ENCODE data around the gene ADAMTS17.
"Not testable (repeated sequence)": the region's sequence is repeated elsewhere in the genome, so short reads cannot be mapped to it uniquely, and the experiment has no call there.

Gene ADAMTS17

DNA sequence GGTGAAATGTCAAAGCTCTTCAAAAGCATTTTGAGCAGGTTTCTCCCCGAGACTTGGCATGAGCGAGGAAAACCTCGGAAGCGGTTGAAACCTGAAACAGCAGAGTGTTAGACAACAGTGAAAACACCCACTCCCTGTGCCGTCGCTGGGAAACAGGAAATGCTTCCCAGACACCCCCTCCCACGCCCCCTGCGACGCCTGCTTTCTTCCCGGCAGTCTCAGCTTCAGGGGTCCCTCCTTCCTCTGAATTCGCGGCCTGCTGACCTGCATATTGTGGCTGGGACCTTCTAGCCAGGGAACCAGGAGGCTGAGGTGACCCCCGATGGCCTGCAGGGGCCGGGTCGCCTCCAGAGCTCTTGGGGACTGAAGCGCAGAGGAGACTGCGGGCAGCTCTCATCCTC is 357.9 kb downstream of the ADAMTS17 start:
- peak; percentile 82 for DNase-seq

DNA sequence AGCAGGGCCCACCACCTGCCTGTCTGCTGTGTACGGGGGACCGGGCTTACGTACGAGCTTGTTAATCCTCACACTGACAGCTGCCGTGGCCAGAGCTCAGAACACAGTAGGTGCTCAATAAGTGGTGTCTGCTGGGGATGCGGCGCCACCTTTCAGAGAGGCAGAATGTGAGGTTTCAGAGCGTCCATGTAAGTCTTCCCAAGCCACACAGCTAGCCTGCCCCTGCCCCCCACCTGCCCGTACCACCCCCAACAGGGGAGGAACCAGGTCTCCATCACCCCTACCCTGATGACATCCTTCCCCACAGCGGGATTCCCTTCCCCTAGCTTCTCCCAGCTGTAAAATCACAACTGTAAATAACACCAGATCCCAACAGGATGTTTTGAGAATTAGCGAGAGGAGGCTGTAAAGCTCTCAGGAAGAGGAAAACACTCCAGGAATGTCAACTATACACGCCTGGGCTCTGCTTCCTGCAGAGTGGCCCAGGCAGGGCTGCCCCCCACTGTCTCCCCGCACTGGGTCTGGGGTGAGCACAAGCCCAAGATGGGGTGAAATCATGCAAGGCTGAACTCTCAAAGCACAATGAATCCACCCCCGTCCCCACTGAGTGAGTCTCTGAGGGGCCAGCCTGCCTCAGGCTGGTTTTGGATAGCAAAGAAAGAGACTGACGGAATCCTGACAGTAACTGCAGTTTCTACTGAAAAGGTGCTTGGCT is 358.4 kb downstream of the ADAMTS17 start:
- peak; percentile 90 for DNase-seq

DNA sequence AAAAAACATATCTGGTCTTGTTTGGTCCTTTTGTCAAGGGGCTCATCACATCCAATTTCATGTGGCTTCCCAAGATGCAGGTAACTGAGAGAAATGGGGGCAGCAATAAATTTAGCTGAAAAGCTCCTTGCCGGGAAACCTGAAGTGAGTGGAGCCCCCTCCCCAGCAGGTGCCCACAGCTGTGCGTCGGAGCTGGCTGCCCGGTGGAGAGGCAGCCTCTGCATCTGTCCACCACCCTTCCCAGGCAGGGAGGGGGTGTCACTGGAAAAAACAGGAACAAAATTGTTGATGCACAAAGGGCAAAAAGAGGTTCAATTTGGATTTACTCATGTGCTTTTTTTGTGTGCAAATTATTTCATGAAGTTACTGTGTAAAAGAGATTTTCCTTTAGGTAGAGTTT is 359.1 kb downstream of the ADAMTS17 start:
- no peak for DNase-seq

DNA sequence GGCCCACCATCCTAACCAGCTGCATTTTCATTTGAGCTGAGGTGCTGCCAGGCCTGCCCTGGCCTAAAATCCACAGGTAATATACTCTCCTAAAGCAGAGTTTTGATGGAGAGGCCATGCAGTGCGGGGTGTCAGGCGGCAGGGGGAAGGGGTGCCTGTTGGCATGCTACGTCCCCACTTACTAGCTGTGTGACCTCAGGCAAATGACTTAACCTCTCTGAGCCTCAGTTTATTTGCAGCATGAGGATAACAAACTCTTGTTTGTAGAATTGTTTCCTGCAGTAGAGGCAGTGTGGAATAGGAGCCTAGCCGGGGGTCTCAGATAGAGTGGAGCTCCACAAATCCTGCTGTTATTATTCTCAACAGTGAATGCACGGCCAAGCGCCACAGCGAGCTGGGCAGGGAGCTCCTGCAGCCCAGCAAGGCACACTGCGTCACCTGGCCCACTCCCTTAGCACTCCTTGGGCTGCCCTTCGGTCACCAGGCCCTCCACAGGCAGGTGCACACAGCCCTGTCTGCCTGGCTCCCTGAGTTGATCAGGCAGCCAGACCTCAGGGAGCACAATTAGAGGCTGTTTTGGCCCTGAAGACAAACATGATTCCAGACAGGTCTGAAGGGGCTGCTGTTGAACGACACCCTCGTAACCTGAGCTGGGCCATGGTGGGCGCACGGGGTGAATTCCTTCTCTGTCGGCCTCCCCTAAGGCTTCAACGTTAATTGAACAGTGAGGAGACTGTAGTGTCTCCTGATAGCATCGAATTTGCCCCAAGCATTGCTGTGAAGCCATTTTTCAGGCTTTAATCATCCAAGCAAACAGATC is 359.7 kb downstream of the ADAMTS17 start:
- peak; percentile 96 for DNase-seq

DNA sequence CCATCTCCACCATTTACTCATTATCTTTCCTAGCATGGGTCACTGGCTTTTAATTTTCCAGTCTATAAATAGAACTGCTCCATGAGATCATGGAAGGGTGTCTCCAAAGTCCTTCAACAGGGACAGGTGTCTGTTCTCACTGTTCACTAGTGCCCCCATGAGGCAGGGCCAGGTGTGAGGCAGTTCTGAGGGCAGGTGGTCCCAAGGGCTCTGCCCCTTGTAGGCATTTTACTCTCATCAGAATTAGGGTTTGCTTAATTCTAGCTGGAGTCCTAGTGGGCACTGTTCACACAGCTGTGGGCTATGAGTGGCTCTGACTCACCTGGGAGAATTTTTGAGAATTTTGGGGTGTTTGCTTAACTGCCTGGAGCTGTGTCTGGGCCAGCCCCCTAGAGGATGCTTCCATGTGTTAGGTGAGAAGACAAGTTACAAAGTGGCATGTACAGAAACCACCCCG is 360.6 kb downstream of the ADAMTS17 start:
- DNase-seq: no peak

DNA sequence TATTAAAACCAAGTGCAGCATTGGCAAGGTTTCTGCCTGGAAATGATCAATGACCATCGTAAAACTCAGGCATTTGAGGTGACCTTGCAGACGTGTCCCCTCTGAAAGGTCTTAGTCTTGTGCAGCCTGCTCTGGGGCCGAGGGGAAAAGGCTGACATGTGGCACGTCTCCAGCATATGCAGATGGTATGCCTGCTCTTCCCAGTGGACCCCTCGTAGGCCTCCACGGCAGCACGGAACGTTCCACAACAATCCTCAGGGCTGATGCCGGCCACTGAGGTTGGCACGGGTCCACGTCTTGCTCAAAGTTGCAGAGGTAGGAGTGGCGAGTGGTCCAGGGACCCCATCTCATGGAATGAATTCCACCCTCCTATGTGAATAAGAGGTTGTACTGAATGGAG is 361.0 kb downstream of the ADAMTS17 start:
- DNase-seq: no peak

DNA sequence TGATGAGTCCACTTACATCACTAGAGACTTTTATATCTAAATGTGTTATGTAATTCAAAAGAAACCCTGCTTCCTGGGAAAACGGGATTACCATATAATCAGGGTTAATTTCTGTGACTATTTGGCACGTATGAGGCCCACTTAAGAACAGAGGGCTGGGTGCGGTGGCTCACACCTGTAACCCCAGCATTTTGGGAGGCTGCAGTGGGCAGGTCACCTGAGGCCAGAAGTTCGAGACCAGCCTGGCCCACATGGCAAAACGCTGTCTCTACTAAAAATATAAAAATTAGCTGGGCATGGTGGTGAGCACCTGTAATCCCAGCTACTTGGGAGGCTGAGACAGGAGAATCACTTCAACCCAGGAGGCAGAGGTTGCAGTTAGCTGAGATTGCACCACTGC is 361.9 kb downstream of the ADAMTS17 start:
- DNase-seq: not testable (repeated sequence)

DNA sequence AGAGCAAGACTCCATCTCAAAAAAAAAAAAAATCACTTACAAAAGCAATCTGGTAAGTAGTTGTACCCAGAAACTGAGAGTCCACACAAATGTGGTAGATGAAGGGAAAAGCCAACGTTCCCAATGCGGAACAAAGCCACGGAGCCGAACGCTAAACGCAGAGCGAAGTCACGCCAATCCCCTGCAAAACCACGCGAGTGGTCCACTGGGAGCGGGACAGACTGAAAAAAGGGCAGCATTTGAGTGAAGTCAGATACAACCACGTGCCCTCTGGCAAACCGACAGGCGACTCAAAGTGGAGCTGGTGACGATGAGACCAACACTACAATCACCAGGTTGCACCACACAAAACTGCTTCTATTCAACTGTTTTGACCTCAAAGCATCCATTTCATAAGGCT is 362.4 kb downstream of the ADAMTS17 start:
- DNase-seq: no peak

DNA sequence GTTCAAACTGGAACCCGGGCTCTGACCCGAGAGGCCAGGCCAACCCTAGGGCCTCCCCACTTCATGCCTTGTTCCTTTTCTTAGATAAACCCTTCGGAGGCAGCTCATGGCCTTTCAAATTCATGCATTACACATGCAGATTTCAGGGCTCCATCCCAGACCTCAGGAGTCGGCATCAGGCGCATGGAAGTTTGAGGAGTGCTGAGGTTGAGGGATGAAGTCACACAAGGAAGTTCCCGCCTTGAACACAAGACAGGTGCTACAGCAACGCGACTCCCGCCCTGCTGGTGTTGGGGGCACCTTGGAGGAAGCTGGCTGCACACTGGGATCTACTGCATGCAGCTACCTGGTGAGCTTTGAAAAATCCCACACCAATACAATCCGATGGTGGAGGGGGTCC is 363.3 kb downstream of the ADAMTS17 start:
- DNase-seq: no peak

DNA sequence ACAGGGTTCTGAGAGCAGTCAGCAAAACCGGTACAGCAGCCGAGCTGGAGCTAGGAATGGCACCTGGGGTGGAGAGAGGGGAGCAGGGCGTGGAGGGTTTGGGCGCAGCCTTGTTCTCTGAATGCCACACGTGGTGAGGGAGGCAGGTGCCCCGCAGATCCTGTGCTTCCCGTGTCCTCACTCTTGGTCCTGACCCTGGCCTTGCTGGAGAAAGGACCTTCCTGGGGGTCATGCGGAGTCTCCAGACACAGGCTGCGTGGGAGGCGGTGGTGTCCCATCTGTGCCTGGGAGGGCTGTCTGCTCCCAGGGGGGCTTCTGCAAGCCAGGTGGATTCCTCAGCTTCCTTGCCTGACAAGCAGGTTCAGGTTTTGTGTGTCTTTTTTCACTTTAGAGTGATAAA is 363.8 kb downstream of the ADAMTS17 start:
- DNase-seq: no peak

DNA sequence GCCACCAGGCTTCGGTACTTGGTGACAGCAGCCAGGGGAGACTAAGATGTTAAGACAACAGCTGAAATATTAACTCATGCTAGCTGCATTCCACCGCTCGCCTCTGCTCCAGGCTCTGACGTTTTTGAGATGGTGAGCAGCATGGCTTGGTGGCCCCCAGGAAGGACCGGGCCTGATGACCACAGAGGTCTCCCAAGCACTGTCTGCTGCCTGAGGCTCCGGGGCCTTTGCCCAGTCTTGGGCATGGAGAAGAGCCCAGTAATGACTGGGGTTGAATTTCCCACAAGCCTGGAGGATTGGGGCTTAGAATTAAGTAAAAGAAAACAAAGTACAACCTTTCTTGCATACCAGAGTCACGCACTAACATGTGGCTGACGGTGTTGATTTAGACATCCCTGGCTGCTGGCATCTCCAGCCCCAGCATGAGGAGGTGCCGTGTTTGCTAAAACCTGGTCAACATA is 364.9 kb downstream of the ADAMTS17 start:
- DNase-seq: no peak

DNA sequence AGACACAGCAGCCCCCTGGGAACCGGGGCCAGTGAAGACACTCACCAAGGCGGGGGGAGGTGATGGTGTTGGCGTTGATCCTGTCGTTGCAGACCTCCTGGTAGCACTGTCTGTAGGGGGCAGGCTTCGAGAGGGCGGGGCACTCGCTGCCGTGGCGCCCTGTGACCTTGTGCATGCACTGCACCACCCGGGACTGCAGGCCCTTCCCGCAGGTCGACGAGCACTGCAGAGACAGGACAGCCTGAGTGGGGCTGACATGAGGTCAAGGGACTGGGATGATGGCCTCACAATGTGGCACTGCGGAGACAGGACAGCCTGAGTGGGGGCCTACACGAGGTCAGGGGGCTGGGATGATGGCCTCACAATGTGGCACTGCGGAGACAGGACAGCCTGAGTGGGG is 365.8 kb downstream of the ADAMTS17 start:
- DNase-seq: no peak

DNA sequence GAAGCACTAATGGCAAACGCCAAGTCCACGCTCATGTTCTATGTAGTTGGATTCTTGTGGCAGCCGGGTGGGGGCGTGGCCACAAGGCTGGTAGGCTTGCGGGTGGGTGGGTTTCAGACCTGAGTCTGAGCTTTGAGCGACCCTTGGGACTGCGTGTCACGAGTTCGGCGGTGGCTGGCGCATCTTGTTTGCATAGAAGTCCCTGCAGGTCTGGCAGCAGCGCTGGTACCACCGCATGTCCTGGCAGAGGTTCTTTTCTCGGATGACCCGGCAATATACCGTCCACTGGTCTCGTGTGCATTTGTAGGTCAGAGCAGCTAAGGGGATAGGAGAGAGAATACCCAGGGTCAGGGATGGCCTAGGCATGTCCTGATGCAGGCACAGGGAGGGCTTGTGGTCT is 367.5 kb downstream of the ADAMTS17 start:
- no peak for DNase-seq

DNA sequence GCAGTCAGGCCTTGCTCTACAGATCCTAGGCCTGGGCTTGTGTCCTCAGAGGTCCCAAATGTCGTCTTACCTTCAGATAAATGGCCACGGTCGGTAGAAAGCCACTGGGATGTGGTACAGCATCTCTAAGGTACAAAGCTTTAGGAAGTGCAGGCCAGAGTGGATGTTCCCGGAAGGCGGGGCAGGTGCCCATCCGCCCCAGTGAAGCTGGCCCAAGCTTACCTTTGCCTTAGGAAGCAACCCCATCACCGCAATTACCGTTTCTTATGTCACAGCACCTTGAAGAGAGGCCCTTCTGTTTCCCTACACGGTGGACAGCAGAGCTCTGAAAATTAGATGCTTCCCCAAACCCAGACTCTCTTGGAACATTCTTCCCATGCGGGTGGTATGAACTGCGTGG is 368.4 kb downstream of the ADAMTS17 start:
- no peak for DNase-seq

DNA sequence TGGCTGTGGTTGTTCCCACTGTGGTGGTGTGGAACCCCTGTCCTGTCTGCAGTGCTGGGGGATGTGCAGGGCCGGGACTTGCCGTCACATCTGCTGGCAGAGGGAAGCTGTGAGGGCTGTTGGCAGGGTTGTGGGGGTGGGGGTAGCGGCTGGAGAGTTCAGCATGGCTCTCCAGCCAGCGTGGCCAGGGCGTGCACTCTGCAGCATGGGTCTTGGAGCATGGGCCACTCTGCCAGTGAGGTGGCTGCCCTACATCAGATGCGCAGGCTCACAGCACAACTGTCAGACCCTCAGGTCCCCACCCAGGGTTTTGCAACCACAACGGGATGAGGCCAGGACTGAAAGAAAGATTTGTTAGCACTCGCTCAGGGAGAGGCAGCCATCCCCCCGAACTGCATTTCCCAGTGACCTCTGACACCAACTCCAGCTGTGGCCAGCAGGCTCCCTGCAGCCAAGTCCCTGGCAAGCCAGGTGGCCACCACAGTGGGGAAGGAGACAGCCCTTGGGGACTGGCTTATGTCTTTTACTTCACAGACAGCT is 370.8 kb downstream of the ADAMTS17 start:
- peak; percentile 48 for DNase-seq

DNA sequence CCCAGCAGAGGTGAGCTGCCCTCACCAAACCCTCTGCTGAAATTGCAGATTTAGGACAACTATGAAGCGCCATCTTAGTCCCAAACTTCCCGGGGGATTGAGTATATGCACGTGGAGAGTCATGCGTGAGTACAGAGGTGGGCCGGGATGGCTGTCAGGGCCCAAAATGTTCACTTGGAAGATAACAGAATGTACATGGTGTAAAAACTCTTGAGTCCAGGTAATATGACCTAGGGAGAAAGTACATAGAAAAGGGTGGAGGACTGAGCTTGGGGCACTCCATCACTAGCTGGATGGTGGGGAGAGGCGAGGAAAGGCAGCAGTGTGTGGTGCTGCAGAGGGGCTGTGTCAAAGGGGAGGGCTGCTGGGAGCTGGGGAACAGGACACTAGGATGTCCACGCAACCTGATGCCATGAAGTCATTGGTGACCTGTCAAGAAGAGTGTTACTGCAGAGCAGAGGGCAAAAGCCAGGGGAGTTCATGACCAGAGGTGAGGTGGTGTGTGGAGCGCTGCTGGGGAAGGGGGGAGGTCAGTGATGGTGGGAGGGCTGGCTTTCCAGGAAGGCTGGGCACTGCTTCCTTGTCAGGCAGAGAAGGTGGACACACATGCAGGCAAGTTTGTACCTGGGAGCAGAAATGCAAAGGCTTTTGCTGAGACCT is 372.4 kb downstream of the ADAMTS17 start:
- peak; percentile 49 for DNase-seq

DNA sequence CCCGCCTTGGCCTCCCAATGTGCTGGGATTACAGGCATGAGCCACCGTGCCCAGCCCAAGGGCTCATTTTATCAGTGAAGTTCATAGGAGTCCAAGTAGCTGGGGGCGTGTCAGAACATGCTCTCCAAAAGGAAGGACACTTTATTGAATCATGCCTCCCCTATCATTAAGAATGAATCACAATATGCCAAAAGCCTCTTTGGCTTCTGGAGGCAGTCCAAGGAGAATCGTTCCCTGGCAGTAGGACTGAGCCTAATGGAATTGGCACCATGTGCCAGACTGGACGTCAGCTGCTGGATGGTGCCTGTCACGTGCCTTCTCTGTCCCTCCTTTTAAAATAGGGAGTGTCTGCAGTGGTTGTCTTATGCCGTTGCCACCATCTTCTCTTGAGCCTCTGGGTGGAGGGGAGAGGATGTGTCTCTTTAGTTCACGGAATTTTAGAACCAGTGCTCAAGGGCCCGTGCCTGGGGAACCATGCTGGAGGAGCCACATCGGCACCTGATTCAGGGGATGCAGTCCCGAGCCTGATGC is 373.9 kb downstream of the ADAMTS17 start:
- peak; percentile 34 for DNase-seq

DNA sequence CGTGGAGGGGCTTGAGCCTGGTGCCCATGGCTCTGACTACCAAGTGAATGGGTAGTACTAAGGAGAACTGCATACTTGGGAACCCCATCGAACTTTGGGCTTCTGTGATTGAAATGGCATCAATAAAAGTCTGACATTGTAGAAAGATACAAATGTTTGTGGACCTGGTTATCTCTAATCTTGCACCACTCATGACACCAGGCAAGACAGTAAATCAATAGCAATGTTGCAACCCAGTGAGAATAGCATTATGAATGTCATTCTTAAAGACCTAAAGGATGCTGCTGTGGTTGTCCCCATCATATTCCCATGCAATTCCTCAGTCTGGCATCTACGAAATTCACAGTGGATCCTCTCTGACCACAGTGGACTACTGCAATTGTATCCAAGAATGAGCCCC is 375.0 kb downstream of the ADAMTS17 start:
- DNase-seq: peak; percentile 12

DNA sequence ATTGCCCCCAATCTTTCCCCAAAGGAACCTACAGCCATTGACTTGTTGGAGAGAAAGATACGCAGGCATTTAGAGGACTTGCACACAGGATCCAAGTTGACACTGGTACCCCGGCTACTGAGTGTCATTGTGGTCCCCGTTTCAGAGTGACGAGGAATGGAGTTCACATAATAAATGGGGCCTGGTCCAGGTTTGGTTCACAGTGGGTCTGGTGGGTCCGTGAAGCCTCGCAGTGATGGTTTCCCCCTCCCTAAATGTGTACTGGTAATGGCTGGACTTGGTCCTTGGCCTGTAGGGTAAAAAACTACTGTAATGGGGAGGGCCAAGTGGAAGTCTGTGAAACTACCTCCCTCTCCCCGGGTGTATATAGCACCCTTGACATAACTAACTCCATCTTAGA is 376.4 kb downstream of the ADAMTS17 start:
- DNase-seq: peak; percentile 17

DNA sequence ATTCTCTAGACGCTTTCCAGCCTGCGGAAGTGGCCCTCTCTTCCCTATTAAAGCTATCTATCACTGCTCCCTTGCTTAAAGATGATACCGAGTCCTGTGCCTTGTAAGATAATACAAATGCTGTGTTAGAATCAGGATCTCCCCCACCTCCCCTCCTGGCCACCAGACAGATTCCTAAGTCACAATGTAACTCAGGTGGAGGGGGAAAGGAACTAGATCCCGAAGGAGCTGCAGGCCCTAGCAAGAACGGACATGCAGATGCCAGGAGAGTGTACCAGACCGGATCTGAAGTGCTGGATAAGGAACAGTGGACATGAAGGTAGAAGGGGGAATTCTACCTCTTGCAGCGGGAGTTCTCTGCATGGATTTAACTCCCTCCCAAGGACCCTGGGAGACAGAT is 377.8 kb downstream of the ADAMTS17 start:
- DNase-seq: peak; percentile 14

DNA sequence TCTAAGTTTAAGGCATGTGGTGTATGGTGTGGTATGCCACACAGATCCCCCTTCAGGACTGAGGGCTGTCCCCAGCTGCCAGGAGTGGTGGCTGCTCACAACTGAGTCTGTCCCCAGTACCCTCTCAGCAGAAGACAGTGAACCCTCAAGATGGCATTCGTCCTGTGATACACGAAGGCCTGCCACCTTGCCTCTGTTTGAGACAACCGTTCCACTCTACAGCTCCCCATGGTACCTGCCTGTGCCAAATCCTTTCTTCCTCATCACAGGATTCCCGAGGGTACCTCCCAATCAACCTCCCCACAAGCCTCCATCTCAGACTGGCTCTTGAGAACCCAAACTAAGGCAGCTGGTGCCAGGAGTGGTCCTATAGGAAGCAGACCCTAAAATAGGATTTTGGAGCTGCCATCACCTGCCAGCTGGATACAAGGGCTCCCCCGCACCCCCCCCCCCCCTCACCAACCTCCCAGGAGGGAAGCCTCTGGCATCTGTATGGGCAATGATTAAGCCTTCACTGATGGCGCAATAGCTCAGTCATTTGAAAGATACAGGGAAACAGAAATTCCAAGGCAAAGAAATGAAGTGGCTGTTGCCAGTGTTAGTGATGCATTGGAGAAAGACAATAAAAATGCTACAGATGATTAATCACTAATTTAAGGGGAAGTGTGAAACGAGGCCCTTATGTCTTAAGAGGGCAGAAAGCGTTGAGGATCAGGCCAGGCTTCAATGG is 378.5 kb downstream of the ADAMTS17 start:
- DNase-seq: peak; percentile 18

DNA sequence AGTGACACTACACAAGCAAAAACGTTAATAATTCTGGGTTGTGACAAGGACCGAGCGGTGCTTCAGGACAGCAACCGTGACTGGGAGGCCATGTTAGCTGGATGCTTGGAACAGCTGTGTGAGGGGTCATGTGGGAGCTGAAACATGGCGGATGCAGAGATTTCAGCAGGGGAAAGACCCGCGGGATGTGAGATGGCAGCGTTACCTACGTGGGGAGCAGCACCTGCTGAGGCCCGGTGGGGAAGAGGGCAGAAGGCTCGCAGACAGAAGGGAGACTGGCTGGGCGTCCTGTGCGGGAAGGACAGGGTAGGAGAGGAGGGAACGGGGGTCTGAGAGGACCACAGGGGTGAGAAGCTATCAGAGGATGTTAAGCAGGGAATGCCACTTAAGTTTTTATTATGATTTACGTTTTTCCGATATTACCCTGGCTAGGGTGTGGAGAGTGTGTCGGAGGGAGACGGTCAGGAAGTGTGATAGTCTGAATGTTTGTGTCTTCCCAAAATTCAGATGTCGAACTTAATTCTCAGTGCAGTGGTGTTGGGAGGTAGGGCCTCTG is 379.7 kb downstream of the ADAMTS17 start:
- peak; percentile 25 for DNase-seq
